Activated CD8-positive, alpha-beta memory T cell treated with anti-CD3 and anti-CD28 coated beads, Interleukin-2, amount 10 ng/mL, durations not matched to agents 7 days and 5 days (primary cell): Measurements from ENCODE around the gene UROC1. TPM values are rescaled to one million over a fixed set of nuclear protein-coding genes. Genes with fewer than 3 reads are reported as not detected.

Experiments used
- ATAC-seq: fragments of 150-1000 bp; cut with Tn5 transposase; one replicate; pipeline ENCODE4 v1.10.0; 2021; ENCODE audit warnings: moderate library complexity
- CTCF ChIA-PET: fragments of 350-600 bp; sonication (Branson Sonifier 250); formaldehyde crosslinking; loops from one replicate; lab custom pipeline; 2021; ENCODE audit warnings: antibody characterized with exemption; lab: Charles Lee
- DNase-seq: peaks from one replicate; pipeline ENCODE4 v3.0.0-alpha.2; 2020
- H3K27ac Mint-ChIP-seq: one replicate; pipeline ENCODE4 v1.8.0; 2021; ENCODE audit warnings: mild to moderate bottlenecking, mixed read lengths
- H3K27me3 Mint-ChIP-seq: one replicate; pipeline ENCODE4 v1.8.0; 2021; ENCODE audit warnings: mixed read lengths
- H3K36me3 Mint-ChIP-seq: one replicate; pipeline ENCODE4 v1.8.0; 2021; ENCODE audit warnings: mild to moderate bottlenecking, mixed read lengths
- H3K4me1 Mint-ChIP-seq: one replicate; pipeline ENCODE4 v1.8.0; 2021; ENCODE audit warnings: mixed read lengths
- H3K4me3 Mint-ChIP-seq: one replicate; pipeline ENCODE4 v1.8.0; 2021; ENCODE audit warnings: mild to moderate bottlenecking, moderate library complexity, mixed read lengths
- H3K9me3 Mint-ChIP-seq: one replicate; pipeline ENCODE4 v1.8.0; 2022; ENCODE audit warnings: low read depth, mixed read lengths
- total RNA-seq, 2 experiments: library from RNA; stranded (reverse); gene quantifications; one replicate each; pipeline ENCODE4 v1.2.3, GENCODE V29; 2021

UROC1 gene
- total RNA-seq, 2 experiments from 2014 or later: not detected

DNA sequence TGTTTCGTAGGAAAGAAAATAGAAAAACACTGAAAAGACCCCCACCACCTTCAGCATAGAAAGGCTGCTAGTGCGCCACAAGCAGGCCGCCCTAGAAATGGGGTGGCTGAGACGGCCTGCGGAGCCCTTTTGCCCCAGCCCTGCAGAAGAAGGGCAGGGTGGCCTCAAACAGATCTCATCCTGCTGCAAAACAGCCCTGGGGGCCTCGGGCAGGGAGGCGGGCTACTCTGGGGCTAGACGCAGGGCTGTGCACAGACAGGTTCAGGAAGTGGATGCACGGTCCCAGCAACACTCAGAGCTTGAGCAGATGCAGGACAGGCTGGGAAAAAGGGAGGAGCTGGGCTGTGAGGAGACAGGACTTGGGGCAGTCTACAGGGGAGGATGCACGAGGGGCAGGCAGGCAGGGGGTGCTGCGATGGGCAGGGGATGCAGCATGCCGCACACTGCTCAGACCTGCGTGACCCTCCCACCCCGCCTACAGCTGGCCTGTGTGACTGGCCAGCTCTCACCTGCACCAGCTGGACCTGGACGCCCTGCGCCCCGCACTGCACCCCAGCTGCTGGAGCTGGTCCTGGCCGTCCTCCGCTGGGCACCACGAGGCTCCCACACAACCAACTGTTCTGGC, 76.2 kb downstream of the UROC1 start:
- Mint-ChIP-seq H3K4me1 (no peaks in the 10 kb centered on the region), H3K36me3 (no peaks in the 10 kb centered on the region), H3K9me3 (no peaks in the 10 kb centered on the region), H3K27me3 (no peaks in the 10 kb centered on the region), H3K27ac (no peak overlapping the region), H3K4me3 (no peak overlapping the region)
- CTCF ChIA-PET: no interaction called here
- no peak for DNase-seq
- no peak for ATAC-seq

DNA sequence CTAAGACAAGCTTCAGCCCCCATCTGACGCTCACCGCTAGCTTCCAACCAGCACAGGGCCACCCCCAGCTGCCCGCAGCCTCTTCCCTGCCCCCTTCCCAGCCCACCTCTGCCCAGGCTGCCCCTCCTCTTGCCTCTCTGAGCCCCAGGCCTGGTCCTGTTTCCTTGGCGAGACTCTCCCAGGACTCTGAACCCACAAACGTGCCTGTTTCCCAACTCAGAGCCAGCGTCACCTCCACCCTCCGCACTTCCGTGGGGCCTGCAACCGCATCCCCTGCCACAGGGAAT, 76.9 kb downstream of the UROC1 start:
- Mint-ChIP-seq H3K36me3 (no peaks in the 10 kb centered on the region), H3K4me3 (no peak overlapping the region), H3K27ac (no peak overlapping the region), H3K27me3 (no peaks in the 10 kb centered on the region), H3K9me3 (no peaks in the 10 kb centered on the region), H3K4me1 (no peaks in the 10 kb centered on the region)
- no peak for ATAC-seq
- CTCF ChIA-PET: no interaction called here
- no peak for DNase-seq

DNA sequence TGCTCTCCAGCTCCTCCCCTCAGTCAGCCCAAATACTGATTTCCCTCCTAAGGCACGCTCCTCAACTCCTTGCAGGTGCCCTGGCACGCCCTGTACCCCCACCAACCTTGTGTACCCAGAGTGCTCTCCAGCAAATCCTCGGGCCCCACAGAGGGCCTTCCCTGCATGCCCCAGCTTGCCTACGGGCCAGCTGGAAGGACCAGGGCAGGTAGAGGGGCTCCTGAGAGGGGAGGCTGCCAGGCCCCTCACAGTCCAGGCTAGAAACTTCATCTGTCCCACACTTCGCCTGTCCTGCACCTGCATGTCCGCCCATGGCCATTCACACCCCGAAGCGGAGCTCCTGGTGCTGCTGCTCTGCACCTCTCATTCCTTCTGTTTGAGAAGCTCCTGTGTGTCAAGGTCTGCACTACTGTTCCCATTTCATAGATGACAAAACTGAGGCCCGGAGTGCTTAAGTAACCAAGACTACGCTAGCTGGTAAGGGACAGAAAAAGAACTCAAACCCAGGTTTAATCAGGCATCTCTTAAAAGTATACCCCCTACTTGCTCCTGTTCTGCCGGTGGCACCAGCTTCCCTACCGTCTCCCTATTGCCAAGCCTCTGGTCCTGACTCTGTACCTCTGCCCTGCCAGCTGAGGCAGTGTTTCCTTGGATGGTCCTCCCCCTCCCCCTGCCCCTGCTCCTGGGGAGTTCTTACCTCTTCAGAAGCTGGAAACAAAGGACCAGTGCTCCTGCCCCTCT, 77.4 kb downstream of the UROC1 start:
- CTCF ChIA-PET: no interaction called here
- H3K9me3 Mint-ChIP-seq: no peaks in the 10 kb centered on the region

DNA sequence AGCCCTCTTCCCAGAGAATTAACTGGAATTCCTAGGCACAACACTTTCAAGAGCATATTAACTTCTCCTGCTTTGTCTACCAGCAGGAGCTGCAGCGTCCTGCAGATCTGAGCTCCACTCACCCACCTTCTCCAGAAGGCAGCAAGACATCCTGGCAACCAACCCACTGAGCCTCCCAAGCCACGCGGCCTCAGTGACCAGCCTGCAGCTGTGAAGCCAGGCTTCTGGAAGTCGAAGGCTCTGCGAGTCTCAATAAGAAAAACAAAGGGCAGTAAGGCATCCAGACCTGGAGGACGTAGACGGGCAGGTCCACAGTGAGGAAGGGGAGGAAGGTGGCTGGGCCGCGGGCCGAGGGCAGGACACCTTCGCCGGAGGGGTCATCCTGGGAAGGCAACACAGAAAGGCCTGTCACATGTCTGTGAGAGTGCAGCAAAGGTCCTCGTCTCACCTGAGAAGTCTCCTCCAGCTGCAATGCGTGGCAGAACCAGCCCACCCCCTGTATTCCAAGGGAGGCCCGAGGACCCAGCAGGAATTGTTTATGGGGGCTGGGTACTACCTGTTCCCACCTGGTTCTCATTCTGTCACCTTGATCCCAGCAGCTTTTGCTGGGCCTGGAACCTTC, 78.1 kb downstream of the UROC1 start:
- Mint-ChIP-seq H3K4me3 (no peak overlapping the region), H3K27ac (no peak overlapping the region), H3K36me3 (no peaks in the 10 kb centered on the region), H3K27me3 (no peaks in the 10 kb centered on the region), H3K4me1 (no peaks in the 10 kb centered on the region), H3K9me3 (no peaks in the 10 kb centered on the region)
- ATAC-seq (no peak), DNase-seq (no peak)
- CTCF ChIA-PET: no interaction called here

More for the DNA sequence above, 77.4 kb downstream of the UROC1 start:
- Mint-ChIP-seq H3K36me3 (no peaks in the 10 kb centered on the region), H3K4me1 (no peaks in the 10 kb centered on the region), H3K4me3 (no peak overlapping the region), H3K27me3 (no peaks in the 10 kb centered on the region), H3K27ac (no peak overlapping the region)
- ATAC-seq (no peak), DNase-seq (no peak)

DNA sequence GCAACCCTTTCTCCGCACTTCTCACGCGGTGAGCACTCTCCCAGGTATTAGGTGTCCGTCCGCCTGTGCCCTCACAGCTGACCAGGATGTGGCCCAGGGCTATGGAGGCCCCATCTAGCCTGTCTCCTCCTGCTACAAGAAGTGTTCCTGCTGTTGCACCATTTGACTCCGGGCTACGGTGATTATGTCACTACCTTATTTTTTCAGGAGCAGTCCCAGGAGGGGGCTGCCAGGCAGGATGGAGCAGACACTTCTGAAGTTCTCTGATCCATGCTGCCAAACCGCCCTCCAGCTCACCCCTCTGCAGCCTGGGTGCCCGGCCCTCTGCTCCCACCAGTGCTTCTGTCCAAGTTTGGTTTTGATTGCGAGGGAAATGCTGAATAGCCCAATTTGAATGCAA, 78.8 kb downstream of the UROC1 start:
- no peaks in the 10 kb centered on the region for H3K4me1 Mint-ChIP-seq
- no peak overlapping the region for H3K27ac Mint-ChIP-seq
- ATAC-seq (no peak), DNase-seq (no peak)
- H3K4me3 Mint-ChIP-seq: no peak overlapping the region
- CTCF ChIA-PET: no interaction called here
- no peaks in the 10 kb centered on the region for H3K27me3 Mint-ChIP-seq
- H3K9me3 Mint-ChIP-seq: no peaks in the 10 kb centered on the region
- H3K36me3 Mint-ChIP-seq: no peaks in the 10 kb centered on the region

DNA sequence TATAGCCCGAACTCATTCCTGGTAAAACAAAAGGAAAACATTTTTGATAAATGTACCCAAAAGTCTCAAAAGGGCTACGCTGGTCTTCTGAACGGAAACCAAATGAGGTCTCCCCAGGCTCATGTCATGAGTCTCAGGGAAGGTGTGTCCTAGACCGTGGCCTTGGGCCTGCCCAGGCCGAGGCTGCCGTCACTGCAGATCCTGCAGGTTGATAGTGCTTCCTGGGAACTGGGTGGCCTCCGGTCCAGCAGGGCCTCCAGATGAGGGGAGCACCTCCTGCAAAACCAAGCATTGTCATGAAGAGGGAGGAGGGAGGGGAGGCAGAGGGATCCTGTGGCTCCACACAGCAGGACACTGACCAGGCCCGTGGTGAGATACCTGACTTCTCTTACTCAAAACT, 79.4 kb downstream of the UROC1 start:
- no peaks in the 10 kb centered on the region for H3K9me3 Mint-ChIP-seq
- H3K27me3 Mint-ChIP-seq: no peaks in the 10 kb centered on the region
- no peaks in the 10 kb centered on the region for H3K4me1 Mint-ChIP-seq
- no peak overlapping the region for H3K4me3 Mint-ChIP-seq
- H3K27ac Mint-ChIP-seq: no peak overlapping the region
- ATAC-seq (no peak), DNase-seq (peak; percentile 19)
- CTCF ChIA-PET: no interaction called here
- H3K36me3 Mint-ChIP-seq: no peaks in the 10 kb centered on the region

DNA sequence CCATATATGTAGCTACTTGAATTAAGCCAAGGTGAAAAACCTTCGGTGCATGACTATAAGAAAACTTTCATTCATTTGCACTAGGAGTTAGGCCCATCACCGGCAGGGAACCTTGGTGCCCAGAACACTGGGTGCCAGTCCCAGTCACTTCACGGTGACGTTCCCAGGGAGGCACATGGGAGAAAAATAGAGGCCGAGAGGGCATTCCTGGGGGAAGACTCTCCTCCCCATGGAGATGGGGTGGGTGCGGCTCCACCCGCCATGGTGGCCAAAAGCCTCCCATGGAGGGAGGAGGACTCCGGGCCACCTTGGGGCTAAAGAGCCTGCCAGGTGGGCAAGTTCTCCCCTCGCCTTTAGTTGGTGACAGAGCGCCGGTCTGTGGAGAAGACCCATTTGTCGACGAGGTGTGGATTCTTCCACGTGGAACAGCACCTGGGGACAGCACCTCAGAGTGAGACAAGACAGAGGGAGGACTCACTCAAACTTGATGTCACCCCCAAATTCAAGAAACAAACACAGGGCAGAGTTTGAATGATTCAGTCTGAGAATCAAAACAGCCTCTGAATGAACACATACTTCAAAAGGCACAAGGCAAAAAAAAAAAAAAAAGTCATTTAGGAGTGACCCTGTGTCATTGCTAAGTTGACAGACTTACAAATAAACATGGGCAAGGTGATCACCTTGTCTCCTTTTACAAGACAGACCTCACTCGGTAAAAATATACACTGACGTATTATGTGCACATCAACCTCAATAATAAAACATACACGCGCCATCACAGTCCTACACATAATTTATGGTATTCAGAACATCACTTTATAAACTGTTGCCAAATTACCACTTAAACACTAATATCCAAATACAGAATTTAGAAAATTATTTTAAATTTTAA, 80.5 kb downstream of the UROC1 start:
- Mint-ChIP-seq H3K9me3 (no peaks in the 10 kb centered on the region), H3K27ac (no peak overlapping the region), H3K27me3 (no peaks in the 10 kb centered on the region), H3K4me1 (no peaks in the 10 kb centered on the region), H3K36me3 (no peaks in the 10 kb centered on the region), H3K4me3 (no peak overlapping the region)
- DNase-seq: no peak
- CTCF ChIA-PET: interaction anchor here (0.6 kb wide), 1 partner anchor 231 kb away, joined by 3 read pairs; no protein-coding TSS in a partner anchor
- ATAC-seq: no peak

DNA sequence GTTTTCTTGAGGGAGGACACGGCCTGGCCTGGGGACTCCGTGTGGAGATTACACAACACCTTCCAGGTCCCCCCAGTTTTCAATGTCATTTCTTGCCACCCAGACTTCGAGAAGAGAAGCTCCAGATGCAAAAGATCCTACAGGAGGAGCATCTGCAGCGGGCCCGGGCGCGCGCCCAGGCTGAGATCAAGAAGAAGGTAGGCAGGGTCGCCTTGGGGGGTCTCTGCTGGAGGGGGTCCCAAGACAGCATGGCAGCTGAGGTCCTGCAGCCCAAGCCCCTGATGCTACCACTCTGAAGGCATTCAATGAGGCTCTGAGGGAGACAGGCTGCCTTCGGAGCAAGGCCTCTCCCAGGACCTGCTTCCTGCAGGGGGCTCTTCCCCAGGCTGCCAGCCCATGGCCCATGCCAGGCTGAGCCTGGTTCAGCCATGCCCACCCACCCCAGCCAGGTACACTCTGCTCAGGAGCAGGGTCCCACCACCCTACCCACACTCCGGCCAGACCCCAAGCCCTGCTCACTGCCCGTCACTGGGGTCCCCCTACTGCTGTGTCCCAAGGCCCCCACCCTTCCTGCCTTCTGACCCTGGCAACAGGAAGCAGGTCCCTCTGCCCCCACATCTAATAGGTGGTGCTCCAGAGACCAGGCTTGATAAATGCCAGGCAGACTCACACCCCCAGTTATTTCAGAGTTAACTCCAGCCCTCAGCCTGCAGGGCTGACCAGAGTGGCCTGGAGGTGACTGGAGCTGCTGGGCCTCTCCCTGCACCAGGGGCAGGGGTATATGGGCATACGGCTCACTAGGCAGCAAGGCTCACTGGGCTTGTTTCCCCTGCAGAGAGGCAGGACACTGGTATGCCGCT, 81.9 kb downstream of the UROC1 start:
- no peak for ATAC-seq
- no peak overlapping the region for H3K4me3 Mint-ChIP-seq
- CTCF ChIA-PET: no interaction called here
- no peak overlapping the region for H3K27ac Mint-ChIP-seq
- H3K27me3 Mint-ChIP-seq: no peaks in the 10 kb centered on the region
- no peak for DNase-seq
- H3K4me1 Mint-ChIP-seq: no peaks in the 10 kb centered on the region
- no peaks in the 10 kb centered on the region for H3K9me3 Mint-ChIP-seq
- H3K36me3 Mint-ChIP-seq: no peaks in the 10 kb centered on the region

DNA sequence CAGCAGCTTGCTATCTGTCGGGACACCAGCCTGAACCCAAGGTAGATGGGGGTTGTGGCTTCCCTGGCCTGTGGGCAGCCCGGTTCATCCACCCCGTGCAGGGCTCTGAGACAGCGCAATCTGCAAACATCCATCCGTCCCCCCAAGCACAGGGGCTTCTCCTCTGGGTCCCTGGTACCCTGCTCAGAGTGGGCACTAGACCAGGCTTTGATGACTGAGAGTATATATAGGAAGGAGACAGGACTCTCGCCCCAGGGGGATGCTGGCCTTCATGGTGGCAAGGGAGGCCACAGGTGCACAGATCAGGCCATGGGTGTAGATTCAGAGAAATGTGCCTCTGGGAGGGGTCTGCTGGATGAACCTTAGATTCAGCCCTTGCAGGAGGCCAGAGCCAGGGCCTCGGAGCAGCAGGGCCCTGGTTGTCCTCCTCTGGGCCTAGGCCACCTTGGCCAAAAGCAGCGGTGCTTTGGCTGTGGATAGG, 82.6 kb downstream of the UROC1 start:
- ATAC-seq (no peak), DNase-seq (no peak)
- Mint-ChIP-seq H3K27me3 (no peaks in the 10 kb centered on the region), H3K27ac (no peak overlapping the region), H3K4me1 (no peaks in the 10 kb centered on the region), H3K4me3 (no peak overlapping the region), H3K9me3 (no peaks in the 10 kb centered on the region), H3K36me3 (no peaks in the 10 kb centered on the region)
- CTCF ChIA-PET: no interaction called here

DNA sequence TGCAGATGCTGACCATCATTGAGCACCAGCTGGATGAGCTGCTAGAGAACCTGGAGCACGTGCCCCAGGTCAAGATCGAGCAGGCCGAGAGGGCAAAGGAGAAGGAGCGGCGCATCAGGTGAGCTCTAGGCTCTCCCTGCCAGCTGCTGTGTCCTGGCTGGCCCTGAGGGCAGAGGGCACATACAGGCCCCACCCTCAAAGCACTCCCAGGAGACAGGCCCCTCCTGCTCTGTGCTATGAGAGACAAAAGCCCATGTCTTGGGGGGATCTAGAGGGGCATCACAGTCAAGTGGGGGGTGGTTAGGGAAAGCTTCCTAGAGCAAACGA, 83.3 kb downstream of the UROC1 start:
- no peaks in the 10 kb centered on the region for H3K9me3 Mint-ChIP-seq
- DNase-seq (no peak), ATAC-seq (no peak)
- CTCF ChIA-PET: no interaction called here
- H3K4me1 Mint-ChIP-seq: no peaks in the 10 kb centered on the region
- H3K36me3 Mint-ChIP-seq: no peaks in the 10 kb centered on the region
- no peaks in the 10 kb centered on the region for H3K27me3 Mint-ChIP-seq
- no peak overlapping the region for H3K4me3 Mint-ChIP-seq
- no peak overlapping the region for H3K27ac Mint-ChIP-seq

DNA sequence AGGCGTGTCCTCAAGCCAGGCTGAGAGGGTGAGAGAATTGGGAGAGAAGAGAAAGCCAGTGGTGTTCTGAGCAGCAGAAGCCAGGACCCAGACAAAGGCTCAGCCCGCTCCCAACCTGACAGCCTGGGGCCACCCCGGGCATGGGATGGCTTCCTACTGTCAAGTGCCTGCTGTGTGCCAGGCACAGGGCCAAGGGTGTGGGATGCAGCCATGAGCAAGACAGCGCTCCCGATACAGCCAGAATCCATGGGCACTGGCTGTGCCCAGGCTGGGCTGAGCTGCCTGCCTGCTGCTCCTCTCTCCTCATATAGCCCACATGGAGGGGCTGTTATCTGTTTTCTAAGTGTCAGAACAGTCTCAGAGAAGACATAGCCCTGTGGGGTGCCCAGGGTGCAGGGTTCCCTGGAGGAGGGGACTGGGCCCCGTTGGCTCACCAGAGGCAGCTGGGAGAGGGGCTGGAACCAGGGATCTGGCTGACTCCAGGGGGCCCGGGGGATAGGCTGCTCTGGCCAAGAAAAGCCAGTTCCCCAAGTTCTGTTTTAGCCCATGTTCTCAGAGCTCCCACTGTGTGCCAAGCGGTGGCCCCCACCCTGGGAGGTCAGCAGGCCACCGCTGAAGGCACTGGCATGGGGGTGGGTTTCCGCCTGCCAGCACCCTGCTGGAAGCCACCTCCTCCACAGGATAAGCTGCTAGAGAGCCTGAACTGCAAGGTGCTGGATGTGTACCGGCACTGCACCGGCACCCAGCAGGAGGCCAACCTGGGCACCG, 83.9 kb downstream of the UROC1 start:
- DNase-seq: no peak
- Mint-ChIP-seq H3K36me3 (no peaks in the 10 kb centered on the region), H3K27me3 (no peaks in the 10 kb centered on the region)

DNA sequence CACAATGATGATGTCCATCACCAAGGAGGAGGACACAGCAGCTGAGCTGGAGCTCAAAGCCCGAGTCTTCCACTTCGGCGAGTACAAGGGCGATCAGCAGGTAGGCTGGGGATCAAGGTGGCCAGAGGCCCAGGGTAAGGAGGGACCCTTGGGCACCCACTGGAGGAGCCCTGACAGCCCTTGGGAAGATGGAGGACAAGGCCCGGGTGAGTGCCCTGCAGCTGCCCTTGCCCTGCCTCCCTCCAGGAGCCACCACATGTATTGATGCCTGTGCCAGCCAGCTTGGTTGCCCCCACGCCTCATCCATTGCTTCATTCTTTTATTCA, 84.5 kb downstream of the UROC1 start:
- Mint-ChIP-seq H3K36me3 (no peaks in the 10 kb centered on the region), H3K4me1 (no peaks in the 10 kb centered on the region), H3K9me3 (no peaks in the 10 kb centered on the region), H3K27me3 (no peaks in the 10 kb centered on the region), H3K27ac (no peak overlapping the region), H3K4me3 (no peak overlapping the region)
- ATAC-seq (no peak), DNase-seq (peak; percentile 18)
- CTCF ChIA-PET: no interaction called here

More for the DNA sequence above, 83.9 kb downstream of the UROC1 start:
- Mint-ChIP-seq H3K27ac (no peak overlapping the region), H3K4me3 (no peak overlapping the region), H3K9me3 (no peaks in the 10 kb centered on the region), H3K4me1 (no peaks in the 10 kb centered on the region)
- no peak for ATAC-seq
- CTCF ChIA-PET: no interaction called here
